Lower leg skin (tissue), 3 donors: ENCODE data around the gene DHRS4L2.
"Not testable (repeated sequence)": the region's sequence is repeated elsewhere in the genome, so short reads cannot be mapped to it uniquely, and the experiment has no call there.

Experiments used
- CTCF ChIP-seq, 3 donors: fragments of 450-650 bp; IDR thresholded peaks; one replicate each; pipeline ENCODE4 v1.5.1; 2016; ENCODE audit warnings: antibody characterized with exemption in 3 of 3, mild to moderate bottlenecking in 3 of 3, moderate library complexity in 2 of 3
- POLR2A ChIP-seq, 2 donors: fragments of 450-650 bp; IDR thresholded peaks; one replicate each; pipeline ENCODE4 v1.6.1; 2016 to 2017; ENCODE audit warnings: antibody characterized with exemption in 2 of 2, mild to moderate bottlenecking in 1 of 2, moderate library complexity in 1 of 2

GRCh38 chr14:23969481-23970282 lies 19.0 kb upstream of the DHRS4L2 start:
- not testable (repeated sequence) for TF ChIP-seq POLR2A, CTCF (IDR thresholded peaks at IDR 0.05)
